DMS53 (cell line): Measurements from ENCODE around the gene ARMC2.
"Not testable (repeated sequence)": the region's sequence is repeated elsewhere in the genome, so short reads cannot be mapped to it uniquely, and the experiment has no call there.

Source experiments
- DNase-seq: peaks from one replicate; lab custom pipeline; 2025; lab: John Stamatoyannopoulos, UW

ARMC2 gene

DNA sequence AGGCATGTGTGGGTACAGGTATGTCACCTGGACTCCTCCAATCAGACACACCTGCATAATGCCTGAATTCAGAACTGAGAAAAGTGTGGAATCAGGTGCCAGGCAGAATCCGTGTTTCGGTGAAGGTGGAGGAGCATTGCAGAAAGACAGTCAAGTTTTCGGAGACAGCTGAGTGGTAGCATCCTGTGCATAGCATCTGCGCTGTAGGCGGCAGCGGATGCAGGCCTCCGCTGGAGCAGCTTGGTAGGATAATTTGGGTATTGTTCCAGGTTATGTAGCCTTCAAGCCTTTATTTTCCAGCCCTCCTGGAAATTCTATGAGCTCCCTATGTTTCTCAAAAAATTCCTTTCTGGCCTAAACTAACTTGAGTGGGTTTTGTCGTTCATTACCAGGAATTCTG lies 15.5 kb upstream of the ARMC2 start:
- no peak for DNase-seq

GRCh38 chr6:108835218-108835850 lies 12.9 kb upstream of the ARMC2 start:
- peak; percentile 83 for DNase-seq

DNA sequence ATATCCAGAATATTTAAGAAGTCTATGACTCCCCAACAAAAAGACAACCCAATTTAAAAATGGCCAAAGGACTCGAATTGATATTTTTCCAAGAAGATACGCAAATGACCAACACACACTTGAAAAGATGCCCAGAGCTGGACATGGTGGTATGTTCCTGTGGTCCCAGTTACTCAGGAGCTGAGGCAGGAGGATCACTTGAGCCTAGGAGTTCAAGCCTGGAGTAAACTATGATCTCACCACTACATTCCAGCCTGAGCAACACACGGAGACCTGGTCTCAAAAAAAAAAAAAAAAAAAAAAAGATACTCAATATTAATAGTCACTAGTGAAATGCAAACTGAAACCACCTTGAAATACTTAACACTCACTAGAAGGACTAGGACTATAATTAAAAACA lies 12.2 kb upstream of the ARMC2 start:
- no peak for DNase-seq

- DNase-seq = no peak
Measured at GRCh38 chr6:108837236-108837971, 10.8 kb upstream of the ARMC2 start.

DNA sequence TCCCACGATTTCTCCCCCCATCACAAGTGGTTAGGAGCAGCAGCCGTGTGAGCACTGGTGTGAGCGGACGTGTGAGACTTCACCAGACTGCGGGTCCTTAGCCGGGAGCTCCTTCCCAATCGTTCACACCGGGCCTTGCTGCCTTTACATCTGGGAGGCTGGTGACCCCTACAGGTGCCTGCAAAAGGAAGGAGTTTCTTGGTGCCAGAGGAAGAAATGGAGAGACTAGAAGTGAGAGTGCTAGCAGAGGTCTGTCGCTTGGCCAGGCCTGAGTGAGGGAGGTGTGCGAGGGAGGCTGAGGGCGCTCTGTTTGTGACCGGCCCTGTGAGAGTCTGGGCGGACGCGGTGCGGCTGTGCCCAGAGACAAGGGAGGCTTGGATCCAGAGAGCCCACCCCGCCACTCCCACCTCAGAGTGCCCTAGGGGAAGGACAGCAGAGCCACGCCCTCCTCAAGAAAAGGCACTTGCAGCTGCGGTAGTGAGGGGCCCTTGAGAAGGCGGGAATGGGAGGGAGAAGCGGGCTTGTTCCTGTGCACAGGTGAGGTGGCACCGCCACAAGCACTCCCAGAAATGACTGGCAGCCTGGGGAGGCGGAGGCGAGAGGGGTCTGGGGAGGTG lies 10.0 kb upstream of the ARMC2 start:
- peak; percentile 36 for DNase-seq

DNA sequence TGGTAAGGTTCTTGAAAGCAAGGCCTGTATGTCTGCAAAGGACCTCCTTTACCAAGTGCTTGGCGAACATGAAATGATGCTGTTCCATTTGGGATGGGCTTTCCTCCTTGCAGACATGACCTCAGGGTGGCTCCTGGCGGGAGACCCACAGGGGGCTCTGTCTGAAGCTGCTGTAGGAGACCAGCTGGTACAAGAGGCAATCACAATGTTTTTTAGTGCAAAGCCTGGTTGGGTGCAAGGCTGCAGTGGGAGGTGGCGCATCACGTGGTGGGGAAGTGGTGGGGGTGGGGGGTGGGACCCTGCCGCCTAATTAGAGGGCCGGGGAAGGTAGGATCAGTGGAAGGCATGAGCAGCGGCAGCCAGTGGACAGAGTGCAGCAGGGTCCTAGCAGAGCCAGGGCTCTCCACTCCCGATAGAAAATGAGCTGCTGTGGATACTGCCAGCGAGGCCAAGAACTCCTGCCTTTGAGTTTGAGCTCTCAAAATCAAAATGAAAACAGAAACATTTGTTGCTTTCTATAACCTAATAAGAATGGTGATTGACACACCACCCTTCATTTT lies 9.1 kb upstream of the ARMC2 start:
- DNase-seq = no peak

DNA sequence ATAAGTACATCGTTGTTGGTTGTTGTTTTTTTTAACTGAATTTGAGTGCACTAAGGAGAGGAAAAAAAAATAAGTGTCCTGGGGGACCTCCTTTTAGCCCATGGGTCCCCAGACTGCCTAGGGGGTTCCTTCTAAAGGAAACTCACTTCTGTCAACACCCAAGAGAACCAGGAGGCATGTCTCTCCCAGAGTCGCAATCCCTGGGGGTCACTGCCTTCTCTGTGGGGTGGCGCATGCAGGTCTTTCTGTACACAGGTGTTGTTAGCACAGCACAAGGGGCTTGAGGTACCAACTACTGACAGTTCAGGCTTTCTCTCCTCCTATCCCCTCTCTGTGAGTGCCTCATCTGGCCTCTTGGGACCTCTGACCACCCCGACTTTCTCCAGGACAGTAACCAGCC lies 7.3 kb upstream of the ARMC2 start:
- DNase-seq = no peak

GRCh38 chr6:108841377-108841855 lies 6.8 kb upstream of the ARMC2 start:
- DNase-seq = no peak

DNA sequence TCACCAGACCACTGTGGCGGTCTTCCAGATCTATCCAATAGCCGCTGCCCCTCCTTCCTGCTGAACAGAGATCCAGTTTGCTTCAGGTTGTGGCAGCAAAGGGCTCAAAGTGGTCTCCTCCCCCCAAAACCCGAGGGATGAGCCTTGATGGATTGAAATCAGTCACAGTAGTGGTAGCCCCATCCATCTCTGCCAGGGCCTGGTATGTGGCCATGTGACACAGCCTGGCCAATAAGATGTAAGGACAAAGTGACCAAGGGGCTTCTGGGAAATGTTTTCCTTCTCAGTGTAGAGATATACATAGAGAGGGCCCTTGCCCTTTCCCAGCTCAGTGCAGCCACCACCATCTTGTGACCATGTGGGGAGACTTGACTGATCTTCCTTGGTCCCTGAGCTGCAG lies 4.1 kb upstream of the ARMC2 start:
- no peak for DNase-seq

GRCh38 chr6:108845145-108845544 lies 3.1 kb upstream of the ARMC2 start:
- DNase-seq = no peak

- no peak for DNase-seq
Measured at GRCh38 chr6:108846101-108846500, 2.1 kb upstream of the ARMC2 start.

DNA sequence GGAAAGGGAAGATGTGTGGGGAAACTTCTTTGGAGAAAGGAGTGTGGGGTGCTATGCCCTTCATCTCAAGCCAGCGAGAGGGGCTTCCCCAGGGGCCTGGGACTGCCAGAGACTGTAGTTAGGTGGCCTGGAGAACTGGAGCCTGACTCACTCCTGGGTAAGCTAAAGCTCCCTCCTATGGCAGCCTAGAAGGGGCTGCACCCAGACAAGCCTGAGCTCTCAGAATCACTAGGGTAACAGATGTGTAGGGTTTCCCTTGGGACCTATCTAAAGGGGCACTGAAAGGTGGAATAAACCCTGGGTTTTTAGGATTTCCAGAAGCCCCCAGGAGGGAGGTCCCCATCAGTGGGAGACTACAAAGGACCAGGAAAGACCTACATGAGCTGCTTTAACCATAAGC lies 1.6 kb upstream of the ARMC2 start:
- DNase-seq = no peak

DNA sequence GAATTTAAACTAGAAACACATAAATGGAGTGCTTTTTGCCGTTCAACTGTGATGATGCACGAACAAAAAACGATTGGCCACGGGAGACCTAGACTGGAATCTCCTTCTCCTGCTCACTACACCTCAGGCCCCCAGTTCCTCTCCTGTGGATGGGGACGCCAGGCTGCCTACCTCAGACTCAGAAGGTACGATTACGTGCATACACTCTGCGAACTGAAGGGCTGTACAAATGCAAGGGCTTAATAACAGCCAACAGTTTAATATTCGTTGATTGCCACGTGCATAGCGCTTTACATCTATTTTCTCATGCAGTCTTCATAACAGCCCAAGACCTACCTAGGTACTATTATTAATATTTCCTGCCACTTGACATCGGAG lies 495 bp upstream of the ARMC2 start:
- DNase-seq = peak; percentile 68

DNA sequence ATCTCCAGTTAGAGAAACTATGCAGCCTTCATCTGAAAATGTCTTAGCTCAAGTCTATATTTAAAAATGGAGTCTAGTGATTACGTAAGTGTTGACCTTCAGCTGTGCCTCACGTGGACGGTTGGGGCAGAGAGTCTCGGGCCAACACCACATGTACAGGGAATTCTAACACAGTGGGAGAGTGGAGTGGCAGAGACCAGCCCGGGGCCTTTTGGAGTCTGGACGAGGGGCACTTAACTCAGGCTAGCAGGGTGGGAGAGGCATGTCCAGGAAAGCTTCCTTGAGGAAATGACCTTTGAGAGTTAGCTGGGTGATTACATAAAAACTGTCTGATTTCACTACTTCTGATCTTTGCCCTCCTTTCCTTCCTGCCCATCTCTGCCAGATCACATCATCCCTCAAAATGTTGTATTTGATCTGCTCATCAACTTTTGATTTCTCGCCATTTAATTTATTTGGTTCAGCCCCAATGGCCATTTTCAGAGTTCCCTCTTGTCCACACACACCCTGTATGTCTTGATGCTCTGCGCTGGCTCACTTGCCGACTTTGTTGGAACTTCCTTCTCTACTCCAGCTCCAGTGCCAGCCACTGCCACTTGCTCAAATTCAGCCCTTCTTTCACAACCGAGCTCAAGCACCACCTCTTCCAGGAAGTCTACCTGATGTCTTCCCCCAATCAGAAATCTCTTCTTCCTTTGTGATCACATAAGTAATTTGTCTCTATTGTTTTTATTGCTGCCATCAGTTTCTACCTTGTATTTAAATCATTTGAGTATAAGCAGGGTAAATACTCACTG lies 2.6 kb downstream of the ARMC2 start:
- DNase-seq = no peak

DNA sequence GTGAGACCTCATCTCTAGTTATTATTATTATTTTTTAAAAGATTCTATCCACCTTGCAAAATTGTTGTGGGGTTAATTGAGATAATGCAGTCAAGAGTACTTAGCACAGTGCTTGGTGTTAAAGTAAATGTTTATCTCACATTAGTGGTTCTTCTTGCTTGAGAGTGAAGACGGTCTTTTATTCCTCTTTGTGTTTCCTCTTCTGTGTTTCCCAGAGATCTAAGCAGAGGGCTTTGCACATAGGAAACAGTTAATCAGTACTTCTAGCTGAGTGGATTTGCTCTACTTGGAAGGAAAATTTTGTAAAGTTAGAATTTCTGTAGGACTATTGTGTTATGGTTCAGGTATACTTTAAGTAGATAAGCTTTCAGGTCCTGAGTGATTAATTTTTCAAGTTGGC lies 3.5 kb downstream of the ARMC2 start:
- DNase-seq = no peak

DNA sequence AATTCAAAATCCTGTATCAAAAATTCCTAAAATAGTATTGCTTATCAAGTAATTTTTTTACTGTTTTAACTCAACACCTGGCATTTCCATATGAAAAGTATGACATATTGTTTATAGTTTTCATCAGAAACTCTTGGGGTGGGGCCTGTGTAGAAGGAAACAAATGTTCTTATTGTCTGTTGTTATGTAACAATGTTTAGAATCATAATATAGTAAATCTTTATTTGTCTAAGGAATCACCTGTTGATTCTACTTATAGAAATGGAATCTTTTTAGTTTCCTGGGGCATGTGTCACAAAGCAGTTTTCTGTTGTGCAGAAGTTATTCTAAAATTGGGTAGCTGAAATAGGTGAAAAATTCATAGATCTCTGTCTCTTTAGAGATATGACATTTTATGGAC lies 4.9 kb downstream of the ARMC2 start:
- no peak for DNase-seq

DNA sequence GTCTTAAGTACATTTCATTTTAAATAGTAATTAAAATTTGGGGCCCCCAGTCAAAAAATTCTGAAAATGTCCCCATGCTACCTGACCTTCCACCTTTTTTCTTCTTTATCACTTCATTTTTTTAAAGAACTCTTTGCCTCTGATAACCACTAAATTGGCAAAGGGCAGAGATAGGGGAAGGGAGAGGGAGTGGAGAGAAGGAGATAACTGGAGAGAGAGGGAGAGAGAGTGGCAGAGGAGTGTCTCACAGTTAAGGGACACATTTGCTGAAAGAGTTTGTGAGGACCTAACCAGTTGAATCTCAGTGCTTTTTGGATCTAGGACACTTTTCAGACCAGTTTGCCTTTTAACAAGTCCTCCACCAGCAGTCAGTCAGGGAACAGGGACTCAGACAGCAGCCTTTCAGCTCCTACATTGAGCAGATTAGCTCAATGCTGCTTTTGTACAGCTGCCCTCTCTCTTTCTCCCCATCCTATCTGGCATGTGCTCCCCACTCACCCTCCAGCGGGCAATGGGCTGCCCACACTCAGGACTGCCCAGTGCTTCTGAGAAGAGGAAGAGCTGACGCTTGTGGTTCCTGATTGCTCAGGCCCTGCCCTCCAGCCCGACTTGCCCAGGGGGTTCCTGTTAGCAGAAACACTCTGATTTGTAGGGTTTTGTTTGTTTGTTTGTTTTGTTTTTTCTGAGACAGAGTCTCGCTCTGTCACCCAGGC lies 14.4 kb downstream of the ARMC2 start:
- DNase-seq = no peak

DNA sequence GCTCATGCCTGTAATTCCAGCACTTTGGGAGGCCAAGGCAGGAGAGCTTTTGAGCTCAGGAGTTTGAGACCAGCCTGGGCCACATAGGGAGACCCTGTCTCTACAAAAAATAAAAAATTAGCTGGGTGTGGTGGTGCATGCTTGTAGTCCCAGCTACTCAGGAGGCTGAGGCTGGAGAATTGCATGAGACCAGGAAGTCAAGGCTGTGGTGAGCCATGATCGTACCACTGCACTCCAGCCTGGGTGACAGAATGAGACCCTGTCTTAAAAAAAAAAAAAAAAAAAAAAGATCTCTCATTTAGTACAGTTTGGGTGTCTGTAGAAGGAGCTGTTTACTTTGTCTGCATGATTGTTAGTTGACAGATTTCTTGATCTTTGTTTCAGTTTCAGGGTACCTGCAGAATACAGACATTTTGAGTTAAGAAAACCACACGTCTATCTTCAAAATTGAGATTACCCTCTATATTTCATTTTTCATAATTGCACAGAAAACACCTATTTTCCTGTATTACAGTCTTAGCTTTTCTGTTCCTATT lies 17.6 kb downstream of the ARMC2 start:
- not testable (repeated sequence) for DNase-seq

GRCh38 chr6:108866798-108867197 lies 18.6 kb downstream of the ARMC2 start:
- no peak for DNase-seq

GRCh38 chr6:108868647-108869046 lies 20.4 kb downstream of the ARMC2 start:
- DNase-seq = no peak

DNA sequence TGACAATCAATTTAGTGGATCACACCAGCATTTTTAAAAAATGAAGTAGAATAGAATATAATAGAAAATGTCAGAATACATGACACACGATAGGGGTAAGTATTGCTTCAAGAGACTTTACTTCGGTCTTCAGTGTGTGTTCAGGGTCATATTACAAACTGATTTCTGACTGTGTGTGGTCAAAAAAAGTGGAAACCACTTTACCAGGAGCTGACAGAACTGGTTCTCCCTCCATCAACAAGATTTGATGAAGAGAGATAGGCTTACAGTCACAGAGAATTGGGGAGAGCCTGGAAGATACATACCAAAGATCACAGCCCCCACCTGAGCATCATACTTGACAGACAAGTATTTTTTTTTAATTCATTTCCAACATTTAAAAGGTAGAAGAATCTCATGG lies 21.7 kb downstream of the ARMC2 start:
- DNase-seq = peak; percentile 49
